Middle frontal gyrus (tissue), 1 donor: Measurements from ENCODE around the gene EDC3.
A peak's percentile ranks its signal among the peaks of the same experiment; 100 is the strongest.
"Not testable (repeated sequence)": the region's sequence is repeated elsewhere in the genome, so short reads cannot be mapped to it uniquely, and the experiment has no call there.

Experiments
- DNase-seq: peaks from one replicate; pipeline ENCODE4 v3.0.0-alpha.2; 2015; ENCODE audit warnings: low spot score; ENCODE audit errors: extremely low spot score

The EDC3 gene

DNA sequence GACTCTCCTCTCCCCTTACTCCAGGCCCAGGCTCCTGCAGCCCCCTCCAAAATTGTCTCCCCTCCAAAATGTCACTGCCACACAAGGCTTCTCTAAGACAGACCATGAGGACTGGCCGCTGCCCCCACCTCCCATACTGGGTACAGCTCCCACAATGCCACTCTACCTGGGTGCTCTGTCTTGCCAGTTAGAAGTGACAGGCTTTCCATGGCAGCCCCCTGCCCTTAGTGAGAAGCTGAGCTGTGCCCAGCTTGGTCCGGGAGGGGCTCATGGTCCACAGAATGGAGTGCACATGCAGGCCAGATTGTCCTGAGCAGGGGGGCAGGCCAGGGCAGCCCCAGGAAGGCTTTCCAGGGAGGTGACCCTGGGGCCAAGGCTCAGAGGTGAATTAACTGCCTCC, 83.1 kb downstream of the EDC3 start:
- no peak for DNase-seq

DNA sequence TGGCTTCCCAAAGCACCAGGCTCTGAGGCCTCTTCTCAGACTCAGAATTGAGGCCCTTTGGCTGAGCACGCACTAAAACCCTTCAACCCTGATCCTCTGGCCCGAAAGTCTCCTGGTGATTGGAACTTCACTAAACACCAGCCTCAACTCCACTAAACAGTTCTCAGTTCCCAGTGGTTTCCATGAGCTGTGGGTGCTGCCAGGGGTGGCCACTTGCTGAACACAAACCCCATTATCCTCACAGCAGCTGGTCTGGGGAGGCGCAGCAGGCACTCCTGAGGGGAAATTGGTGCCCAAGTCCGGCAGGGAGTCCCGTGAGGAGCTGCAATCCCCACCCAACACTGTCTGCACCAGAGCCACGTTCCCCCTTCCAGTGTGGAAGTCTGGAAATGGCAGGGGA, 84.0 kb downstream of the EDC3 start:
- DNase-seq: no peak

DNA sequence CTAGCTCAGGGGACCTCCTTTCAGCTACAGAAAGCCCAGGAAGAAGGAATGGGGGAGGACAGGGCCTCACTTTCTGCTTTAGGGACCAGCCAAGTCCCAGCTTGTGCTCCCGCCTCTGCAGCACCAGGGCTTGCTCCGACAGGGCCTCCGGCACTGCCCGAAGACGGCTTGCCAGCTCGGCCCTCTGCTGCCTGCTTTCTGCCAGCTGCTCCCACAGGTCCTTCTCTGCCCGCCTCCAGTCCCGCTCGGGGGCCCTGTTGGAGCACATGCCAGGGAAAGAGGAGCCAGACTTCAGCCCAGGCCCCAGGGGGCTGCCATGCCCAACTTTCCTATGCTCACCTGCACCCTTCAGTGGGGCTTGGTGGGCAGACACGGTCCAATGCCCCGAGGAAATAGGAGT, 84.5 kb downstream of the EDC3 start:
- no peak for DNase-seq

DNA sequence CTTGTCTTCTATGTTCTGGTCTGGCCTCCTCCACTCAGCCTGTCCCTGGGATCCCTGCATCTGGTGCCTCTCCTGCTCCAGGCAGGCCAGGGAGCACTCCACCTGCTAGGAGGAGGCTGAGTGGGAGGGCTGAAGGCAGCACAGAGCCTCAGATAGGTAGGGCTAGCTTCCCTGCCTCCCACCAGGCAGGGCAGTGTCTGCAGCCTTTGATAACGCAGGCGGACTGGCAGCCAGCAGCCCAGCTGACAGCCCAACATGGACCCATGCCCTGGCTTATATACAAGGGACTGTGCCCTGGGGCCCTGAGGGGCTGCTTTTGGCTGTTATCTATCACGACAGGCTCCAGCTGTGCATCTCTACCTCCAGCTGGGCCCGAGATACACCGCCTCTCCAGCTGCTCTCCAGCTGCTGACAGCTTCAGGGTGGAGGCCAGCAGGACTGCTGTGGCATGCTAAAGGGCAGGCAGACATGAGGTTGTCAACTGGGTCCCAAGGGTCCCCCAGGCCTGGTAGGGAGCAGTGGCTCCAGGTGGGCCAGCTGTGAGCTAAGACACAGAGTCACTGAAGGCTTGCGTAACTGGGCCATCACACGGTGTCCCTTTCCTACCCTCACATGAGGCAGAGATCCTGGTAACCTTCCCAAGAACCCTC, 85.4 kb downstream of the EDC3 start:
- DNase-seq: no peak

DNA sequence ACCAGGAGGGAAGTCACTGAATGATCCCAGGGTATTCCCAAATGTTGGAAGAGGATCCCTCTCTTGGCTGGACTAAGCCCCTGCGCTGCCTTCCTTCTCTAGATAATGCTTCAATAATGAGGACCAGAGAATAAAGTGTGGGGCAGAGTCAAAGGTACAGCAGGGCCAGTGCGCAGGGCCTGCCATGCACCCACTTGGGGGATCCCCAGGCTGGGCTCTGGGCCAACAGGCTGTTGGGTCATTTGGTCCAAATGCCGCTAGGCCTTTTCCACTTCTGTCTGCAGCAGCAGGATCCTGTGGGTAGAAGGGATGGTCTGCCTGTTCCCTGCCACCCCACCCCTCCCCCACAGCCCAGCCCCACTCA, 85.9 kb downstream of the EDC3 start:
- no peak for DNase-seq

DNA sequence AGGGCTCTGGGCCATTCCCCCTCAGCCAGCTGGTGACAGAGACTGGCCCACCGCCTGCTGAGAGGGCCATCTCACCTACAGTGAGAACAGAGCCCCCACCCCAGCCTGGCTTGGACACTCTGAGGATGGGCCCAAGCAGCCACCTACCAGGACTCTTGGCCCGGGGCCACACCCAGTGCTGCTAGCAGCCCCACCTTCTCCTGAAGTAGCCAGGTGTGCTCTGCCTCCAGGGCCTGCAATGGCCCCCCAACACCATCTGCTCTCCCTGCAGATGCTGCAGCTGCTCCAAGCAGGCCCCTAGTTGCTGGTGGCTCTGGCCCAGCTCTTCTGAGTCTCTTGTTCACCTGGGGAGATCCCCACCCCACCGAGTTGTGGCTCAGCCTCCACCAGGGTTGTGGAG, 87.0 kb downstream of the EDC3 start:
- no peak for DNase-seq

DNA sequence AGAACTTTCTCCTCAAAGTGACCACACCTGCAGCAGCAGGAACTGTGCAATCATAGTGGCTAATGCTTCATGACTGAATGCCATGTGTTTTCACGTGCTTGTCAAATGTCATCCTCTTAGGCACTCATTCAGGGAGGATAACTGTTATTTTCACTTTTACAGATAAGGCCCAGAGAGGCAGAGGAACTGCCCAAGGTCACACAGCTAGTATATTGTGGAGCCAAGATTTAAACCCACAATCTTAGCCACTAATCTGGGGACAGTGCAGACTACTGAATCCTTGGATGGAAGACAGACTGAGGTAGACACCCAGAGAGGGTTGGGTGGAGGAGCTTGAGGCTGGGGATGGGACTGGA, 90.1 kb downstream of the EDC3 start:
- no peak for DNase-seq

DNA sequence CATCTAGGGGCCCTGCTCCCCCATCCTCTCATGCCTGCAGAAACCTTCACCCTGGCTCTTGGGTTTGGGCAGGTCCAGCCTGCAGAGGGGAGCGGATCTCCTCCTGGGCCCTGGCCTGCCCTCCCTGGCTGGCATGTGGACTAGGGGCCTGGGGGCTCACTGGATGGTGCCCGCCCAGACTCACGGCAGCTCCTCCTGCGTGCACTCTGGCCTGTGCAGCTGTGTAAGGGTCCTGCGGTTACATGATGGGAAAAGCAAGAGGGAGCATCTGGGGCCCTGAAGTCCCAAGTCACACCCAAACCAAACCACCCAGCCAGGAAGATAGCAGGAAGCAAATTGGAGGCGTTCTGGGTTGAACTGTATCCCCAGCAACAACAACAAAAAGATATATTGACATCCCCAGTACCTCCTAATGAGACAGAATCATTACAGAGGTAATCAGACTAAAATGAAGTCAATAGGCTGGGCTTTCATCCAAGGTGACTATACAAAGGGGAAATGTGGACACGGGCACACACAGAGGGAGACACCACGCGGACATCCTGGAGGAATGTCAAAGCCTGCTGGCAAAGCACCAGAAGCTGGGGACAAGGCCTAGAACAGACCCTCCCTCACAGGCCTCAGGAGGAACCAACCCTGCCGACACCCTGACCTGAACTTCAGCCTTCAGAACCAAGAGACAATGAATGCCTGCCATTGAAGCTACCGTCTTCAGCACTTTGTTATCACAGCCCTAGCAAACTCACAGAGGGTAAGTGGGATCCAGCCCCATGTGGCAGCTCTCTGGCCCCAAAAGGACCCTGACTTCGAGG, 90.6 kb downstream of the EDC3 start:
- DNase-seq: no peak

DNA sequence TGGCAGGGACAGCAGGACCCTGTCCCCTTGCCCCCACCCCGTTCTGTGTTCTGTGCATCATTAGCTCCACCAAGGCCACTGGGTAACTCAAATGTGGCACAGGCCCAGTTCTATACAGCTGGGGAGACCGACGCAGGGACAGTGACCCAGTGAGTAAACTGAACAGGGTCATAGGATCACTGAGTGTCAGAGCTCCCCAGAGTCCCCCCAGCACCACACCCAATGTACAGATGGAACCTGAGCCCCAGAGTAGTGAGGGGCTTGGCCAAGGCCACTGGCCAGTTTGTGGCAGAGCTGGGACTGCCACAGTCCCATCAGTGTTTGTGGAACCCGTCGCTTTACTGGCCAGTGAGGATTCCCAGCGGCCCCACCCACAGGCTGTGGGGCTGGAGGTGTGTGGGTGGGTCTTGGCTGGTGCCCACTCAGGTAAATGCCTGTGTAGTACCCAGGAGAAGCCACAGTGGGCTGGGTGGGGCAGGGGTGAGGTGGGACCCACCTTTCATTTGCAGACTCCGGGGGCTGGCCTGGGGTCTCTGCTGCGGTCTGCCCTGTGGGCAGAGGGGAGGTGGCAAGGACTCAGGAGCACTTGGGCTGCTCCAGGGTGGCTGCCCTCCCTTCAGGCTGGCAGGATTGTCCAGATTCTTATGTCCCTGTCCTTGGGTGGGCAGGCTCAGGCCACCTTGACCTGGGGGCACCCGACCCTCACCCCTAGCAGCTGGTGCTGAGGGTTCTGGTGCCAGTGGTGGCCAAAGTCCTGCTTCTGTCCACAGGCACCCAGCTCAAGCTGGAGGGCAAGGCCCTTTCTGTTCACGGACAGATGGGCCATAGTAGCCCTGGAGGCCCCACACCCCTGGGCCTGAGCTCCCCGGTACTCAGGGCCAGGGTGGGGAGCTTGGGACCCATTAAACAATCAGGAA, 91.8 kb downstream of the EDC3 start:
- DNase-seq: no peak

DNA sequence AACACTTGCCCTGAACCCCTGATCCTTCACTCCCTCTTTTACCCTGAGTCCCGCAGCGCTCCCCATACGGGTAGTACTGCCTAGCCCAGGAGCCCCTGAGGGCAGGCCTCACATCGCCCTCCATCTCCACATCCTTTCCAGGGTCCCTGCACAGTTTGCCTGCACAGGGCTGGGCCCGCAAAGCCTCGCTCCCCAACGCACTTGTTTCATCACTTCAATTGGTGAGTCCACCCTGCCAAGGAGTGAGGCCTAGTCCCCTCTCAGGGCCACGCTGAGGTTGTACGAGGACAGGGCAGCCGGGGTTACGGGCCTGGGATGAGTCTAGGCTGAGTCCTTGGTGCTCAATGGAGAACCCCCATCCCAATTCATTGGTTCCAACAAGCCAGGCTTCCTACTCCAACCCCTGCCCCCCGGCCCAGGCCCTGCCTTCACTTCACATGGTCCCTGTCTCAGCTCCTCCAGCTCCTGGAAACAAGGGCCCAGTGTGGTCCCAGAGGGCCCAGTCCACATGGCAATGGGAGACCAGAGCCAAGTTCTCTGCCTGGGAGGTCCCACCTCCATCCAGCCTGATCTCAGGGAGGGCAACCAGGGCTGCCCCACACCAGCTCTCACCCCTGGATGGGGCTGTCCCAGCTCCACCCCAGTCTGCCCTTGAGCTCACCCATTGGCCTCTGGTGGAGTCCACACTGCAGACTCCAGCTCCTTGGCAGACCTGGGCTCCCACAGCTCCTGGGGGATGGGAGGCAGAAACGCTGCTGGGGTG, 92.6 kb downstream of the EDC3 start:
- no peak for DNase-seq

DNA sequence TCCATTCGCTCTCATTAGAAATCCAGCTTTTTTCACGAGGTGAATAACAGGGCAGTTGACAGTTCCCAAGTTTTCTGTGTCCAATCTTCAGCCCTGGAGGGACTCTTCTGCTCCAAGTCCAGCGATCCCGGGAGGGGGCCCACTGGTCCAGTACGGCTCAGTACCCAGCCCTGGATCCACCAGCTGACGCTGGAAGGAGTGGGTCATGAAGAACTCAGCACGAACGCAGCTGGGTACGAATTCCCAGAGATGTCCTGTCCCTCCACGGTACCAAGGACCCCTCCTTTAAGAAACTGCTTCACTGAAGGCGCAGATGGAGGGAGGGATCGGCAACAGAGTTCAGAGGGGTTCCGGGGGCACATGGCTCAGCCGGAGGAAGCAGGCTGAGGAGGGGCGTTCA, 96.7 kb downstream of the EDC3 start:
- no peak for DNase-seq

DNA sequence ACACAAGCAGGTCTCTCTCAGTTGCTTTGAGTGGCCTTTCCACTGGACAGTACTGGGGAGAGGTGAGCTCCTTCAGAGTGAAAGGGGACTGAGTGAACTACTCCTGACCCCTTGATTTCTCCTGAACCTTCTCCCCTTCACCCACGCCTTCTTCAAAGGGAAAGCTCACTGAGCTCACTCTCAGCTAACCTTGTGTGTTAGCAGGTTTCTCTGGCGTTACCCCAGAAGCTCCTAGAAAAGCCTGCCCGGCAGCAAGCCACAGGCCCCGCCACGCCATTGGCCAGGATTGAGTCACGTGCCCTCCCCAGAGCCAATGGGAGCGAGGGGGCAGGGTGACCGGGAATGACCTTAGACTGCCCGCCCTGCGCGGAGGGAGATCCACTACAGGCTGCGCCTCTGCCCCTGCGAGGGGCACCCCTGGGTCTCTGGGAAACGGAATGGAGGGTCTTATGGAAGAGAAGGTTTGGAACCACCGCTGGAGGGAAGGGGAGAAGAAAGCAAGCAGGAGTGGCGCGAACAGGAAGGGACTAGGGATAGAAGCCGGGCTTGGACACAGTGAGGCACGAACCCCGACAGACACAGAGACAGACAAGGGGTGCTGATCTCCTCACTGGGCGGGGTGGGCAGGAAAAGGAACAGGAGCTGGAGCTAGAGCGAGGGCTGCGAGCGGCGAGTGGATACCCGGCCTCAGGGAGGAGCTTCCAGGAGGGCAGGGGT, 97.5 kb downstream of the EDC3 start:
- DNase-seq: peak; percentile 80

DNA sequence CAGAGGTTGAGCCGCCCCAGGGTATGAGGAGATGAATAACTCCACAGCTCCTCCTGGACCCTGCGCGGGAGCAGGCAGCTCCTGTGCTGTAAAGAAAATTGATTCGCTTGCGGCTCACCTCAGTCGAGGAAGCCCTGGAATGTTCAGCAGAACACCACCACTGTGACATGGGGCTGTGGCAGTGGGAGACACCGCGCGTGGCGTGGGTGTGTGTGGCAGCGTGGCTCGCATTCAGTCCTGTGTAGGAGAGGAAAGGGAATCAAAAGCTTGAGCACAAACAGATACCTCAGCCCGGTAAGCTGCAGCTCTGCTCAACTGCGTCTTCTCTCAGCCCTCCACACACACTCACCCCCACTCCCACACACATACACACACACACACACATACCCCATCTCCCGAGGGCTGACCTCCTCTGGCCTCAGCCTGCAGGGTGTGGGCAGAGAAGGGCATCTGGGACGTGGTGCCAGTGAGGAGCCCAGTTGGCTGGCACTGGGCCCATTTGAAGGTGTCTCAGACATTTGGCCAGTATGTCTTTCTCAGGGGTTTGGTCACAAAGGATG, 98.6 kb downstream of the EDC3 start:
- DNase-seq: not testable (repeated sequence)

DNA sequence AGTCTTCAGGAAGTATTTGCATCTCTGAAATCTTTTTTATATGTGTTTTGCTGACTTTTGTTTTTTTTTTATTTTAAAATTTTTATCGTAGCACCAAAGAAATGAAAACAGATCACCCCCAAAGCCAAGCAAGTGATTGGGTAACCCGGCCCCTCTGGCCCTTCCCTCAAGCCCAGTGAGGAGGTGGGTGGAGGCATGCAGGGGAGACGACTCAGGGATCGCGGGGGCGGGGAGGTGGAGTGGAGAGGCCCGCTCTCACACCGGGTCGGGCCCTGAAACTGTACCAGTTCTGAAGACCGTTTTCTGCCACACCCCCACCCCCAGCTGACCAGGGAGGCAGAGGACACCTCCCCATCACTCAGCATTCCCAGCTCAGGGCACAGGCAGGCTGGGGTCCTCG, 99.1 kb downstream of the EDC3 start:
- not testable (repeated sequence) for DNase-seq

DNA sequence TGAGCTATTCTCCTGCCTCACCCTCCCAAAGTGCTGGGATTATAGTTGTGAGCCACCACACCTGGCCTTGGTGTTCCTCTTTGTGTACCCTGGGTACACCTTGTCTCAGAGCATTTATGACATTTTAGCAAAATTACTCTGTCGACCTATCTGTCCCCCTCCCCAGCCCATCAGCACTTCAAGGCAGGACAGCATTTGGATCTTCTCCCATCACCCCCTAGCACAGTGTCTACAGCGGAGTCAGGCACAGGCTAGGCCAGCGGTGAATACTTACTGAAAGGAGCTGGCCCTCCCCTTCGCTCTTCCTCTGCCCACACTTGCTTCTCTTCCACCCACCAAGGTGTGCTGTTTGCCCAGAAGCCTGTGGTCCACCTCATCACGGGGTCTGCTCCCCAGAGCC, 100.6 kb downstream of the EDC3 start:
- no peak for DNase-seq

DNA sequence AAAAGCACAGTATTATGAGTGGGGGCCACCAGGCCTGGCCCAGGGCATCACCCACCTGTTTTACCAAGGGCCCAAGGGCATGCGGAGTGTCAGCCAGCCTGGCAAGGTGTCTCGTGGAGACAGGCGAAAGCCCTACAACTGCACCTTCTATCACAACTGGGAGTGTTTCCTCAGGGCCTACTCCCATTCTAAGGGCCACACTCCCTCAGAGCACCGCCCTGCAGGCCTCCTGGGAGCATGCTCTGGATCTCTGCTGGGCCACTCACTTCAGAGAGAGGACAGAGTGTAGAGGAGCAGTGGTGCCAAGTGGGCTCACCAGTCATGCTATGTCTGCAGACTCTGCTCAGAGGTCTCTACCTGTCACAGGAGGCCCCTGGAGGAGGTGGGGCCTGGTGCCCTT, 101.4 kb downstream of the EDC3 start:
- DNase-seq: no peak

DNA sequence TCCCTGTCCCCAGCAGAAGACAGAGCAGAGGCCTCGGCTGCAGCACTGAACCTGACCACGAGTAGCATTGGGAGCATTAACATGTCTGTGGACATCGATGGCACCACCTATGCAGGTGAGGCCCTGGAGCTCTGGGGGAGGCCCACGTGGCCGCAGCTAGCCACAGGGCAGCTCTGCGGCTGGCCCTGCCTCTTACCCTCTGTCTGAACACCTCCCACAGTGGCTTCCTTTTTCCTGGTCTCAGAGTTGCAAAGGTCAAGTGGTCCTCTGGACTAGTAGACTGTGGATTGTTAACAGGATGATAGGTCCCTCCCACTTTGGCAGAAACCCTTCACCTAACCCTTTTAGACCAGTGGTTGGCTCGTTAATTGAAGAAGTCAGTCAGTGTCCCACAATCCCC, 102.7 kb downstream of the EDC3 start:
- no peak for DNase-seq

DNA sequence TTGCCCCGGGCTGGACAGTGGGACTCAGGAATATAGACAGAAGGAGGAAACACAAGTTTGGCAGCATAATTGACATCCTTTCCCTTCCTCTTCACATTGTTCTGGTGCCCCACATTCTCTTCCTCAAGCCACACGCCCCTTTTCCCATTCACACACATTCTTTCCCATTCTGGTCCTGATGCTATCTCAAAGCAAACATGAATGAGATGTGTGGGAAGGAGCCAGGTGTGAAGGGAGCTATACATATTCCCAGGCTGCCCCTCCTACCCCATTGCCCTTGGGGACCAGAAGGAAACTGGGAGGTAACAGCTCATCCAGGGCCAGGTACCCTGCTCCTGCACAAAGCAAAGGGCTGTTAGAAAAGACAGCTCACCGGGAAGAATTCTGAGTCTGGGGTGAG, 103.6 kb downstream of the EDC3 start:
- no peak for DNase-seq

DNA sequence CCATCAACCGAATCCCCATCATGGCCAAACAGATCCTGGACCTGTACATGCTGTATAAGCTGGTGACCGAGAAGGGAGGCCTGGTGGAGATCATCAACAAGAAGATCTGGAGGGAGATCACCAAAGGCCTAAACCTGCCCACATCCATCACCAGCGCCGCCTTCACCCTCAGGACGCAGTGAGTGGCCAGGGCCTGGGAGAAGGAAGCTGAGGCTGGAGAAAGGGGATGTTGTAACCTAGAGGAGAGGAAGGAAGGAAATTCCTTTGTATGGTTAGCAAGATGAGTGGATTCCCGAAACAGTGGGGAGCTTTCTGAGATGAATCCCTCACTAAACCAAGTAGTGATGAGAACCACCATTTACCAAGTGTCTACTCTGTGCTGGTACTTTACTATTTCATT, 106.0 kb downstream of the EDC3 start:
- no peak for DNase-seq

DNA sequence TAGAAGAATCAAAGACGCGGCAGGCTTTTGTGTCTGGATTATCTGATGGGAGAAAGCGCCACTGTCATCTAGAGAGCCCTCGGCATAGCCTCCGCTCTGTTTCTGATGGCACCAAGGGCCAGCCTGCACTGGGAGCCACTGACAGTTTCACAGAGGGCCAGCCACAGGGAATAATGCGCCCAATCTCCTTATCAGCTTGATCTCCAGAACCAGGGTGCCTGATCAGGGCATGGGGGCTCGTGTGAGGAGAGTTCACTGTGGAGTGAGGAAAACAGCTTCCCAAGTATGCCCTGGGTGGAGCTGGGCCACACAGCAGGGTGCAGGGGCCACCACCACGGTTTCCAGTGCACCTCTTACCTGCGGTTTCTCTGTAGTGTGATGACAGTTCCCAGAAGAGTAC, 110.0 kb downstream of the EDC3 start:
- DNase-seq: no peak

DNA sequence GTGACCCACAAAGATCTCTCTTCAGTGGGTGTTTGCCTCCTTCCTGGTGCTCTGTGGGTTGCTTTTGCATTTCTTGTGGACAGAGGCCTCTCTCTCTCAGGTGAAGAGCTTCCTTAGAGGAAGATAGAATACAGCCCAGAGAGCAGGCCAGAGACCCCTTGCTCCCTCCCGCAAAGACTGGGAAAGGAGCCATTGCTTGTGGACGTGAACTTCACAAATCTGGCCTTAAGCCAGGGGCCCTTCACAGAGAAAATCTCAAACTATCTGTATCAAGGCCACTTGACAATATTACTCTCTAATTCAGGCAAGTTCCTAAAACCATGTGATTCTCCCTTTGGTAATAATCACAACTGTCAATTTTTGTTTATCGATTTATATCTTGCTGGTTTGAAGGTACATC, 110.6 kb downstream of the EDC3 start:
- no peak for DNase-seq
